ENCODE data around the gene NHEJ1.

Gene NHEJ1

GRCh38 chr2:219035942-219036341 lies 124.7 kb downstream of the NHEJ1 start:
- H3K79me2 ChIP-seq (ENCODE audit: low read length) = no peaks in the 10 kb centered on the region
- H3K4me1 ChIP-seq (ENCODE audit: low read length) = no peaks in the 10 kb centered on the region
- peaks cover 97% of the 10 kb centered on the region for H3K27me3 ChIP-seq (replicated peaks; ENCODE audit: insufficient read depth, low read length)
- H4K20me1 ChIP-seq (ENCODE audit: insufficient read depth, low read length) = no peaks in the 10 kb centered on the region
- no peaks in the 10 kb centered on the region for H3K36me3 ChIP-seq (replicated peaks; ENCODE audit: insufficient read depth, low read length)
- H2AFZ ChIP-seq (ENCODE audit: low read length) = no peak overlapping the region
- H3K27ac ChIP-seq (ENCODE audit: low read length) = no peak overlapping the region
- H3K4me2 ChIP-seq (ENCODE audit: low read depth, low read length) = no peak overlapping the region
- no peak for TF ChIP-seq EZH2phosphoT487 (IDR thresholded peaks at IDR 0.05; ENCODE audit: low read length)
- no peak for TF ChIP-seq CTCF (IDR thresholded peaks at IDR 0.05; ENCODE audit: low read length)
- no peak for TF ChIP-seq EZH2 (optimal IDR thresholded peaks at IDR 0.05; ENCODE audit: low read depth, low read length)
- no peak for DNase-seq
- no peak overlapping the region for H3K9ac ChIP-seq (ENCODE audit: low read length)
- H3K9me2 ChIP-seq (replicated peaks; ENCODE audit: insufficient read depth, low read length) = no peaks in the 10 kb centered on the region
- no peaks in the 10 kb centered on the region for H3F3A ChIP-seq (ENCODE audit: insufficient read depth, low read length)
- H3K9me3 ChIP-seq (replicated peaks; ENCODE audit: insufficient read depth, low read length) = no peaks in the 10 kb centered on the region
- H3K4me3 ChIP-seq (ENCODE audit: low read length) = no peak overlapping the region

GRCh38 chr2:219034823-219035222 lies 125.8 kb downstream of the NHEJ1 start:
- Histone ChIP-seq H3K4me3 (ENCODE audit: low read length) (no peak overlapping the region), H3F3A (ENCODE audit: insufficient read depth, low read length) (no peaks in the 10 kb centered on the region), H3K27me3 (replicated peaks; ENCODE audit: insufficient read depth, low read length) (peaks cover 97% of the 10 kb centered on the region), H3K4me1 (ENCODE audit: low read length) (no peaks in the 10 kb centered on the region), H3K9ac (ENCODE audit: low read length) (no peak overlapping the region), H4K20me1 (ENCODE audit: insufficient read depth, low read length) (no peaks in the 10 kb centered on the region), H3K27ac (ENCODE audit: low read length) (no peak overlapping the region), H2AFZ (ENCODE audit: low read length) (no peak overlapping the region), H3K79me2 (ENCODE audit: low read length) (no peaks in the 10 kb centered on the region), H3K9me3 (replicated peaks; ENCODE audit: insufficient read depth, low read length) (no peaks in the 10 kb centered on the region), H3K36me3 (replicated peaks; ENCODE audit: insufficient read depth, low read length) (no peaks in the 10 kb centered on the region), H3K4me2 (ENCODE audit: low read depth, low read length) (no peak overlapping the region), H3K9me2 (replicated peaks; ENCODE audit: insufficient read depth, low read length) (no peaks in the 10 kb centered on the region)
- DNase-seq = no peak
- TF ChIP-seq EZH2phosphoT487 (IDR thresholded peaks at IDR 0.05; ENCODE audit: low read length) (no peak), EZH2 (optimal IDR thresholded peaks at IDR 0.05; ENCODE audit: low read depth, low read length) (no peak)

- Histone ChIP-seq H3K9me3 (replicated peaks; ENCODE audit: insufficient read depth, low read length) (no peaks in the 10 kb centered on the region), H3K4me1 (ENCODE audit: low read length) (no peaks in the 10 kb centered on the region), H4K20me1 (ENCODE audit: insufficient read depth, low read length) (no peaks in the 10 kb centered on the region), H3K79me2 (ENCODE audit: low read length) (no peaks in the 10 kb centered on the region), H3K4me3 (ENCODE audit: low read length) (no peak overlapping the region), H3K27me3 (replicated peaks; ENCODE audit: insufficient read depth, low read length) (peaks cover 84% of the 10 kb centered on the region), H3K4me2 (ENCODE audit: low read depth, low read length) (no peak overlapping the region), H2AFZ (ENCODE audit: low read length) (no peak overlapping the region), H3F3A (ENCODE audit: insufficient read depth, low read length) (no peaks in the 10 kb centered on the region), H3K9ac (ENCODE audit: low read length) (no peak overlapping the region), H3K36me3 (replicated peaks; ENCODE audit: insufficient read depth, low read length) (no peaks in the 10 kb centered on the region), H3K27ac (ENCODE audit: low read length) (no peak overlapping the region), H3K9me2 (replicated peaks; ENCODE audit: insufficient read depth, low read length) (no peaks in the 10 kb centered on the region)
- no peak for TF ChIP-seq EZH2 (optimal IDR thresholded peaks at IDR 0.05; ENCODE audit: low read depth, low read length)
- TF ChIP-seq EZH2phosphoT487 (IDR thresholded peaks at IDR 0.05; ENCODE audit: low read length) = no peak
- no peak for TF ChIP-seq CTCF (IDR thresholded peaks at IDR 0.05; ENCODE audit: low read length)
- DNase-seq = no peak
Measured at GRCh38 chr2:219032051-219032745, 128.4 kb downstream of the NHEJ1 start.
